IPS-18a (cell line): ENCODE measurements around the gene NCAN.
A peak's percentile ranks its signal among the peaks of the same experiment; 100 is the strongest.
"Not testable (repeated sequence)": the region's sequence is repeated elsewhere in the genome, so short reads cannot be mapped to it uniquely, and the experiment has no call there.

Experiments
- H3K27ac ChIP-seq: one replicate; pipeline ENCODE4 v1.5.1; 2013; ENCODE audit warnings: low read length
- H3K27me3 ChIP-seq: one replicate; pipeline ENCODE4 v1.6.1; 2013; ENCODE audit warnings: mild to moderate bottlenecking, low read length; ENCODE audit not compliant: control insufficient read depth, insufficient read depth
- H3K36me3 ChIP-seq: one replicate; pipeline ENCODE4 v1.6.1; 2013; ENCODE audit warnings: low read depth, low read length; ENCODE audit not compliant: control insufficient read depth
- H3K4me1 ChIP-seq: one replicate; pipeline ENCODE4 v1.6.1; 2013; ENCODE audit warnings: low read depth, low read length; ENCODE audit not compliant: control insufficient read depth
- H3K4me3 ChIP-seq: one replicate; pipeline ENCODE4 v1.5.1; 2013; ENCODE audit warnings: low read length
- H3K9ac ChIP-seq: one replicate; pipeline ENCODE4 v1.6.1; 2013; ENCODE audit warnings: mild to moderate bottlenecking, low read length, moderate library complexity
- H3K9me3 ChIP-seq: one replicate; pipeline ENCODE4 v1.6.1; 2013; ENCODE audit warnings: low read depth, low read length; ENCODE audit not compliant: control insufficient read depth

Gene NCAN

GRCh38 chr19:19211499-19212420 lies at the start of gene NCAN:
TSS of gene NCAN (plus strand) at chr19:19211958. CDS start at chr19:19216954, 4,996 bp downstream.
- Histone ChIP-seq H3K4me1 (no peaks in the 10 kb centered on the region), H3K36me3 (no peaks in the 10 kb centered on the region)

DNA sequence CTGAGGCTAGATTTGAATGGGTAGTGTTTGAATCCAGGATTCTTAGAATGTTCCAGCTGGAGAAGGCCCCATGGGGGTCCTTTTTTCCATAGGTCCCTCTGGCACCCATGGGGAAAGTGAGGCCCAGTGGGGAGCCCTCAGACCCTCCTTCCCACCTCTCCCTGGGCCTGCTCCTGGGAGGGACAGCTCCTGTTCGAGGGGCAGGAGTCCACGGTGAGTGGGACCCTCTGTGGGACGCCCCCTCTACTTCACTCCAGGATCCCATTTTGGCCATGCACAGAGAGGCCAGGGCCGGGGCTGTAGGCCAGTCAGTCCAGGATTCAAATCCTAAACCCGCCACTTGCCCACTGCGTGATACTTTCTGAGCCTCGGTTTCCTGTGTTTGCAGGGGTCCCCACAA lies 49.3 kb upstream of the NCAN start:
- Histone ChIP-seq H3K9me3 (no peaks in the 10 kb centered on the region), H3K4me1 (no peaks in the 10 kb centered on the region), H3K9ac (no peak overlapping the region), H3K27me3 (no peaks in the 10 kb centered on the region), H3K27ac (no peak overlapping the region), H3K4me3 (no peak overlapping the region), H3K36me3 (no peaks in the 10 kb centered on the region)

More at GRCh38 chr19:19211499-19212420, at the start of gene NCAN:
- Histone ChIP-seq H3K4me3 (peak within 1 kb of the TSS; percentile 32), H3K9me3 (no peaks in the 10 kb centered on the region), H3K9ac (no peak within 1 kb of the TSS), H3K27me3 (peaks cover 79% of the 10 kb centered on the region), H3K27ac (no peak within 1 kb of the TSS)

GRCh38 chr19:19165396-19165795 lies 46.4 kb upstream of the NCAN start:
- Histone ChIP-seq H3K4me3 (no peak overlapping the region), H3K4me1 (no peaks in the 10 kb centered on the region), H3K9me3 (no peaks in the 10 kb centered on the region), H3K36me3 (no peaks in the 10 kb centered on the region), H3K9ac (no peak overlapping the region), H3K27me3 (peaks cover 24% of the 10 kb centered on the region), H3K27ac (no peak overlapping the region)

DNA sequence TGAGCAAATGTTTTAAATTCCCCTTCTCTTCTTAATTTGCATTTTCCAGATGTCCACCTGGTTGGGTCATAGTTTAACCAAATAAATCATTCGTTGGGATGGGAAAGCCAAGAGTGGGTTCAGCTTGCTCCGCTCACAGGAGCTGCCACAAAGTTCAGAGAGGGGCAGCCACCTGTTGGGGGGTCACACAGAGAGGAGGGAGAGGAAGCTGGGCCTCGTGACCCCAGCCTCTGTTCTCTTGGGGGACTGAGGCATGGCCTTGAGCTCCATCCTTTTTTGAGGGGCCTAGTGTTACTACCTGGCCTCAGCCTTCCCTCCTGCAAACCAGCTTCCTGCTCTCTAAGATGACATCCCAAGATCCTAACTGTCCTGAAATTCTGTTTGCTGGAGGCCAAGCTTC lies 44.1 kb upstream of the NCAN start:
- no peak overlapping the region for H3K27ac ChIP-seq
- H3K9me3 ChIP-seq: no peaks in the 10 kb centered on the region
- no peak overlapping the region for H3K4me3 ChIP-seq
- H3K36me3 ChIP-seq: no peaks in the 10 kb centered on the region
- H3K27me3 ChIP-seq: peaks cover 38% of the 10 kb centered on the region
- H3K4me1 ChIP-seq: no peaks in the 10 kb centered on the region
- no peak overlapping the region for H3K9ac ChIP-seq

DNA sequence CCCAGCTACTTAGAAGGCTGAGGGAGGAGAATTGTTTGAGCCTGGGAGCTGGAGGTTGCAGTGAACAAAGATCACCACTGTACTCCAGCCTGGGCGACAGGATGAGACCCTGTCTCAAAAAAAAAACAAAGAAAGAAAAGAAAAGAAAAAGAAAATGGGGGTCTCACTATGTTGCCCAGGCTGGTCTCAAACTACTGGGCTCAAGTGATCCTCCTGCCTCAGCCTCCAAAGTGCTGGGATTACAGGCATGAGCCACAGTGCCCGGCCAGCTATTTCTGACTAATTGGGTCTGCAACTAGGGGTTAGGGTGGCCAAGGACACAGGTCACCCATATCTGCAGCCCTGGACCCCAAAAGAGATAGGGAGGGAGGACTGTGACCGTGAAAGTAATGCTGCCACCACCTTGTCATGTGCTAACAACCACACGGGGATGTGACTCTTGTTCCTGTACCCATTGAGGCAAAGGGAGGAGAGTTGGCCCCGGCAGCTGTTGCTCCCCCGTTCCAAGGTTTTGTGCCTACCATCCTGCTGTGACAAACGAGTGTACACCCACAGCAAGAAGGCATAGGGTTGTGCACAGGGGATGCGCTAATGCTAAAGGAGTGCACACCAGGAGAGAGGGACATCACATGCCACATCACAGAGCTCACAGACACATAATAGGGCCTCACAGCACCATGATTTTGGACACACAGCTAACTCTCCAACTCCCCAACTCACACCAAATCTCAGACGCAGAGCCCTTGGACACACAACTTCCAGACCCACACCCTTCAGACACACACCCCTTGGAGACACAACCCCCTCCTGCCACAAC lies 42.3 kb upstream of the NCAN start:
- Histone ChIP-seq H3K27ac (no peak overlapping the region), H3K4me1 (no peaks in the 10 kb centered on the region), H3K9ac (no peak overlapping the region), H3K27me3 (peaks cover 38% of the 10 kb centered on the region), H3K36me3 (no peaks in the 10 kb centered on the region), H3K4me3 (no peak overlapping the region), H3K9me3 (no peaks in the 10 kb centered on the region)

DNA sequence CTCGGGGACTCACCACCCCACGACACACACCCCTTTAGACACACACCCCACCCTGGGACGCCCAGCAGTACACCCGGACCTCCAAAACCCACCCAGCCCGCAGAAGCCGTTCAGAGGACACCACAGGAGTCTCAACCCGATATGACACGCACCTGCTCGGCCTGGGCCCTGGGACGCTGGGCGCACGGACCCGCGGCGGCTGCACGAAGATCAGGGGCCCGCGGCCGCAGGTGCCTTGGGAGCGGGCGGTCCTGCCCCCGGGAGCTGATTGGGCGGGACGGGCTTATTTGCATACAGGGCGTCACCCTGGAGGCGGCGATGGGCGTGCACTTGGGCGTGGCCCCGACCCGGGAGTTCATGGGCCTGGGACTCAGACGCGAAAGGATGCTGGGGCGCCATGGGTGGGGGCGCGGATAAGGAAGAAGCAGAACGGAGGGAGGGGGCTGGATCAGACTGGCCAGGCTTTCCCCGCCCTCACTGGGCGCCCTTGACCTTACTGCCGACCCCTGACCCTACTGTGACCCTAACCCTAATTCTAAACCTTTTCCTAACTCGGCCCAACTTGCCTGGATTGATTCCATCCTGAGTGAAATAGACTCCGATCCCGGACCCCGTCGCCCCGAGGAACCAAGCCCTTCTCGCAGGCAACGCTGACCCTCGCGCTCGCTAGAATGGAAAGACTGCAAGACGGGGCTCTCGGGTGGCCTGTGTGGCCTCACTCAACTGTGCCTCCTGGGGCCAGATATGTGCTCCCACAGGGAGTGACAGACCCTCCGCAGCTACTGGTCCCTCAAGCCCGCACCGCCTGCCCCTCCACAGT lies 41.5 kb upstream of the NCAN start, which contains the start of gene MEF2B:
Gene MEF2B (minus strand): TSS at position 211 of the 820 bp plus-strand sequence. CDS start 19,528 bp downstream, outside the sequence.
- no peaks in the 10 kb centered on the region for H3K4me1 ChIP-seq
- peak within 1 kb of the TSS; percentile 43 for H3K4me3 ChIP-seq
- H3K27me3 ChIP-seq: peaks cover 38% of the 10 kb centered on the region
- no peaks in the 10 kb centered on the region for H3K36me3 ChIP-seq
- no peak within 1 kb of the TSS for H3K9ac ChIP-seq
- no peaks in the 10 kb centered on the region for H3K9me3 ChIP-seq
- H3K27ac ChIP-seq: no peak within 1 kb of the TSS

- Histone ChIP-seq H3K4me1 (no peaks in the 10 kb centered on the region), H3K27ac (no peak overlapping the region), H3K4me3 (peak overlapping the region; percentile 43), H3K36me3 (no peaks in the 10 kb centered on the region), H3K27me3 (peaks cover 38% of the 10 kb centered on the region), H3K9me3 (no peaks in the 10 kb centered on the region), H3K9ac (no peak overlapping the region)
Measured at GRCh38 chr19:19170873-19171672, 40.7 kb upstream of the NCAN start.

DNA sequence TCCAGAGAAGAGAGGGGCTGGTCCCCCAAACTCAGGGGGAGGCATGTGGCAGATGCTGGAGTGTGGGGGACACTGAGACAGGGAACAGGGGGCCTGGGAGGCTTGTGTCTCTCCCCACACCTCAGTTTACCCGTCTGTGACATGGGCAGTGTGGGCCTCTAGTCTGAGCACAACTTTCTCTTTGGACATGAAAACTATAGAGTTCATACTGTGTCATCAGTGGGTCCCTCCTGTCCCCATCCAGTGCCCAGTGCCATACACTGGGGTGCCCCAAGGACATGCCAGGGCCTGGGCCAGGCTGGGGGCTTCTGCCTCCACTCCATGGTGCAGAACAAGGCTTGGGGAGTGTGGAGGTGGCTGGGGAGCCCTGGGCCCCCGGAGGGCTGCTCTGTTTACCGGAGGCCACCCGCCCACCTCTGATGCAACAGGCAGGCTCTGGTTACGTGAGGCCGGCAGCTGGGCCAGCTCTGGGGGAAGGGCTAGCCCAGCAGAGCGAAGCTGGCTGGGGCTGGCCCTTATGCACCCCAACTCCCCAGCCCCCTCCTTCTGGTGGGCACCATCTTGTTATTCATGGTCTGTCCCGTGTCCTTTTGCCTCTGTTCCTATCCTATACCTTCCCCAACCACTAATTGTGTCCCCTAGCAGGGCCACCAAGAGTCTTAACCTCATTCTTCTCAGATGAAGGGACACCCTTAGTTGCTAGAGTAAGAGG lies 39.8 kb upstream of the NCAN start:
- Histone ChIP-seq H3K36me3 (no peaks in the 10 kb centered on the region), H3K27ac (no peak overlapping the region), H3K4me3 (no peak overlapping the region), H3K9ac (no peak overlapping the region), H3K27me3 (peaks cover 38% of the 10 kb centered on the region), H3K9me3 (no peaks in the 10 kb centered on the region), H3K4me1 (no peaks in the 10 kb centered on the region)

GRCh38 chr19:19173243-19173642 lies 38.5 kb upstream of the NCAN start:
- not testable (repeated sequence) for H3K9me3 ChIP-seq, H3K9ac ChIP-seq, H3K27ac ChIP-seq, H3K4me3 ChIP-seq, H3K4me1 ChIP-seq, H3K36me3 ChIP-seq
- H3K27me3 ChIP-seq: peaks cover 32% of the 10 kb centered on the region

GRCh38 chr19:19176950-19177349 lies 34.8 kb upstream of the NCAN start:
- Histone ChIP-seq H3K4me3 (no peak overlapping the region), H3K27me3 (no peaks in the 10 kb centered on the region), H3K9ac (no peak overlapping the region), H3K36me3 (peaks cover 3% of the 10 kb centered on the region), H3K4me1 (no peaks in the 10 kb centered on the region), H3K27ac (no peak overlapping the region), H3K9me3 (no peaks in the 10 kb centered on the region)
